Prostate gland (tissue), 2 donors: ENCODE measurements around the gene OVCH2. TPM values are rescaled to one million over a fixed set of nuclear protein-coding genes. Genes with fewer than 3 reads are reported as not detected.

ENCODE experiments used
- DNase-seq: peaks from one replicate; pipeline ENCODE4 v3.0.0-alpha.2; 2019; ENCODE audit warnings: low spot score
- H3K27ac ChIP-seq, 2 donors: fragments of 200-600 bp; sonication (generic); 2 replicates each; pipeline ENCODE4 v1.5.1; 2017 to 2019
- H3K27me3 ChIP-seq: fragments of 200-600 bp; sonication (generic); replicated peaks from 2 replicates; pipeline ENCODE4 v1.5.1; 2019; ENCODE audit not compliant: insufficient read depth
- H3K36me3 ChIP-seq, 2 donors: fragments of 200-600 bp; sonication (generic); 1 replicate in 1 of 2; 2 replicates in 1 of 2; pipeline versions ENCODE4 v1.5.1 to v1.8.1; 2017 to 2019
- H3K4me1 ChIP-seq: fragments of 200-600 bp; sonication (generic); replicated peaks from 2 replicates; pipeline ENCODE4 v1.5.1; 2019
- H3K4me3 ChIP-seq, 2 donors: fragments of 200-600 bp; sonication (generic); 2 replicates each; pipeline ENCODE4 v1.5.1; 2017 to 2019
- H3K9me3 ChIP-seq: fragments of 200-600 bp; sonication (generic); 2 replicates; pipeline ENCODE4 v1.5.1; 2017
- CTCF ChIP-seq, 4 experiments: fragments of 200-600 bp in 2 of 4; fragments of 450-650 bp in 2 of 4; sonication (generic) in 2 of 4; IDR thresholded peaks; 1 replicate in 3 of 4; 2 replicates in 1 of 4; pipeline ENCODE4 v1.5.1; 2016 to 2019; ENCODE audit warnings: antibody characterized with exemption in 4 of 4, mild to moderate bottlenecking in 2 of 4, moderate library complexity in 2 of 4
- POLR2A ChIP-seq: fragments of 450-650 bp; IDR thresholded peaks from one replicate; pipeline ENCODE4 v1.6.1; 2016; ENCODE audit warnings: antibody characterized with exemption, mild to moderate bottlenecking
- POLR2AphosphoS5 ChIP-seq: sonication (generic); formaldehyde crosslinking; IDR thresholded peaks from one replicate; pipeline ENCODE4 v1.6.1; 2017; ENCODE audit warnings: antibody characterized with exemption
- WGBS: methylation state at CpG from one replicate; pipeline ENCODE4 v1.1.5; 2018; 5-methylcytosine and 5-hydroxymethylcytosine counted together
- intact Hi-C: fragments of 100-400 bp; cut with DNase I; formaldehyde crosslinking; loops from one replicate; pipeline ENCODE4 v1.14.2; 2022
- total RNA-seq, 2 donors: library from RNA; depleted of rRNA; stranded (reverse); fragments of >200 nt; gene quantifications; one replicate each; pipeline ENCODE4 v1.1.0, GENCODE V29; 2016

The OVCH2 gene
- total RNA-seq, 2 donors from 2014 or later, result 1.8 TPM; not detected in 1

GRCh38 chr11:7657306-7658025 lies 48.8 kb downstream of the OVCH2 start:
- H3K27me3 ChIP-seq, result no peaks in the 10 kb centered on the region
- H3K4me3 ChIP-seq, result no peak overlapping the region
- intact Hi-C loops, result loop anchor here (2.0 to 10.0 kb wide), 2 partner anchors 87 to 203 kb away; no protein-coding TSS in a partner anchor
- H3K36me3 ChIP-seq, result peaks cover 2 to 11% of the 10 kb centered on the region in 2 donors
- no peaks in the 10 kb centered on the region for H3K4me1 ChIP-seq
- WGBS, result 52% methylated on average over 15 of the region's 15 CpGs
- TF ChIP-seq POLR2AphosphoS5 (peak; percentile 33), POLR2A (no peak), CTCF (IDR thresholded peaks at IDR 0.05) (peak in 3 of 4 experiments; percentile 35 to 66 (median 60))
- no peak overlapping the region for H3K27ac ChIP-seq
- H3K9me3 ChIP-seq, result no peaks in the 10 kb centered on the region
- DNase-seq, result peak; percentile 56

GRCh38 chr11:7656704-7657103 lies 49.6 kb downstream of the OVCH2 start:
- 82% methylated on average over 11 of the region's 11 CpGs for WGBS
- Histone ChIP-seq H3K4me3 (no peak overlapping the region), H3K36me3 (peaks cover 2 to 13% of the 10 kb centered on the region in 2 donors), H3K27me3 (no peaks in the 10 kb centered on the region), H3K27ac (no peak overlapping the region), H3K4me1 (no peaks in the 10 kb centered on the region), H3K9me3 (no peaks in the 10 kb centered on the region)
- DNase-seq, result no peak
- intact Hi-C loops, result loop anchor here (2.0 to 10.0 kb wide), 2 partner anchors 86 to 202 kb away; no protein-coding TSS in a partner anchor
- no peak for TF ChIP-seq POLR2AphosphoS5
- TF ChIP-seq POLR2A, result no peak
- TF ChIP-seq CTCF (IDR thresholded peaks at IDR 0.05), result no peak

GRCh38 chr11:7655253-7656217 lies 50.7 kb downstream of the OVCH2 start:
- WGBS, result 79% methylated on average over 14 of the region's 14 CpGs
- no peaks in the 10 kb centered on the region for H3K9me3 ChIP-seq
- DNase-seq, result no peak
- peaks cover 2 to 13% of the 10 kb centered on the region in 2 donors for H3K36me3 ChIP-seq
- H3K4me1 ChIP-seq, result no peaks in the 10 kb centered on the region
- no peaks in the 10 kb centered on the region for H3K27me3 ChIP-seq
- intact Hi-C loops, result loop anchor here (2.0 to 10.0 kb wide), 2 partner anchors 85 to 201 kb away; no protein-coding TSS in a partner anchor
- TF ChIP-seq POLR2A (no peak), POLR2AphosphoS5 (no peak), CTCF (IDR thresholded peaks at IDR 0.05) (no peak)
- no peak overlapping the region for H3K27ac ChIP-seq
- no peak overlapping the region for H3K4me3 ChIP-seq

- TF ChIP-seq CTCF (IDR thresholded peaks at IDR 0.05) (no peak), POLR2AphosphoS5 (no peak), POLR2A (no peak)
- 65% methylated on average over 4 of the region's 4 CpGs for WGBS
- no peak for DNase-seq
- Histone ChIP-seq H3K9me3 (no peaks in the 10 kb centered on the region), H3K27ac (no peak overlapping the region), H3K4me1 (no peaks in the 10 kb centered on the region), H3K27me3 (no peaks in the 10 kb centered on the region), H3K4me3 (no peak overlapping the region), H3K36me3 (peaks cover 2 to 13% of the 10 kb centered on the region in 2 donors)
- intact Hi-C loops, result loop anchor here (10.0 kb wide), 1 partner anchor 199 kb away; no protein-coding TSS in a partner anchor
Measured at GRCh38 chr11:7654195-7654705, 52.0 kb downstream of the OVCH2 start.
